Measurements from ENCODE around the gene PLA2G4C. TPM values are rescaled to one million over a fixed set of nuclear protein-coding genes. Genes with fewer than 3 reads are reported as not detected.

The PLA2G4C gene
- total and polyA plus RNA-seq, 4 donors: 1.1 to 5.9 (median 3.1) TPM

DNA sequence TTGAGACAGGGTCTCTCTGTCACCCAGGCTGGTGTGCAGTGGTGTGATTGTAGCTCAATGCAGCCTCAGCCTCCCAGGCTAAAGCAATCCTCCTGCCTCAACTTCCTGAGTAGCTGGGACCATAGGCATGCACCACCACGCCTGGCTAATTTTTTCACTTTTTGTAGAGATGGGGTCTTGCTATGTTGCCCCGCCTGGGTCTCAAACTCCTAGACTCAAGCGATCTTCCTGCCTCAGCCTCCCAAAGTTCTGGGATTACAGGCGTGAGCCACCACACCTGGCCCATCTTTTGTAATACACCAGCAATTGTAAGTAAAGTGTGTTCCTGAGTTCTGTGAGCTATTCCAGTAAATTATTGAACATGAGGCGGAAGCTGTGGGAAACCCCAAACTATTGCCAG lies 6.7 kb downstream of the PLA2G4C start:
- peaks cover 0 to 3% (median 1%) of the 10 kb centered on the region in 4 donors for H3K36me3 ChIP-seq (ENCODE audit: control insufficient read depth in 4 of 4, insufficient read depth in 3 of 4, low read depth in 1 of 4, low read length in 3 of 4)
- no peaks in the 10 kb centered on the region for H3K9me3 ChIP-seq (ENCODE audit: control insufficient read depth in 4 of 4, low read length in 3 of 4)
- no peak overlapping the region for H3K4me3 ChIP-seq (ENCODE audit: low read depth in 1 of 3, low read length in 3 of 3)
- H3K9ac ChIP-seq (ENCODE audit: low read depth in 1 of 2, low read length in 2 of 2): no peak overlapping the region
- H3K27ac ChIP-seq (ENCODE audit: low read depth in 1 of 2, low read length in 2 of 2): no peak overlapping the region
- DNase-seq (ENCODE audit: low spot score): no peak
- no peak for TF ChIP-seq EGR1 (IDR thresholded peaks at IDR 0.05; ENCODE audit: low read depth in 2 of 2)
- TF ChIP-seq JUND (IDR thresholded peaks at IDR 0.05): no peak
- TF ChIP-seq, protein P1, sequence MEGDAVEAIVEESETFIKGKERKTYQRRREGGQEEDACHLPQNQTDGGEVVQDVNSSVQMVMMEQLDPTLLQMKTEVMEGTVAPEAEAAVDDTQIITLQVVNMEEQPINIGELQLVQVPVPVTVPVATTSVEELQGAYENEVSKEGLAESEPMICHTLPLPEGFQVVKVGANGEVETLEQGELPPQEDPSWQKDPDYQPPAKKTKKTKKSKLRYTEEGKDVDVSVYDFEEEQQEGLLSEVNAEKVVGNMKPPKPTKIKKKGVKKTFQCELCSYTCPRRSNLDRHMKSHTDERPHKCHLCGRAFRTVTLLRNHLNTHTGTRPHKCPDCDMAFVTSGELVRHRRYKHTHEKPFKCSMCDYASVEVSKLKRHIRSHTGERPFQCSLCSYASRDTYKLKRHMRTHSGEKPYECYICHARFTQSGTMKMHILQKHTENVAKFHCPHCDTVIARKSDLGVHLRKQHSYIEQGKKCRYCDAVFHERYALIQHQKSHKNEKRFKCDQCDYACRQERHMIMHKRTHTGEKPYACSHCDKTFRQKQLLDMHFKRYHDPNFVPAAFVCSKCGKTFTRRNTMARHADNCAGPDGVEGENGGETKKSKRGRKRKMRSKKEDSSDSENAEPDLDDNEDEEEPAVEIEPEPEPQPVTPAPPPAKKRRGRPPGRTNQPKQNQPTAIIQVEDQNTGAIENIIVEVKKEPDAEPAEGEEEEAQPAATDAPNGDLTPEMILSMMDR (IDR thresholded peaks at IDR 0.05; ENCODE audit: low read depth, low read length, missing input control): no peak
- TF ChIP-seq GABPA (IDR thresholded peaks at IDR 0.05 in 1 of 2, conservative IDR thresholded peaks at IDR 0.05 in 1 of 2): no peak
- no peak for TF ChIP-seq NR2F2 (IDR thresholded peaks at IDR 0.05)
- no peak for TF ChIP-seq HNF4G (IDR thresholded peaks at IDR 0.05)
- TF ChIP-seq YY1 (IDR thresholded peaks at IDR 0.05): no peak
- TF ChIP-seq RXRA (IDR thresholded peaks at IDR 0.05): no peak
- TF ChIP-seq RAD21 (IDR thresholded peaks at IDR 0.05): no peak
- TF ChIP-seq, protein P2, sequence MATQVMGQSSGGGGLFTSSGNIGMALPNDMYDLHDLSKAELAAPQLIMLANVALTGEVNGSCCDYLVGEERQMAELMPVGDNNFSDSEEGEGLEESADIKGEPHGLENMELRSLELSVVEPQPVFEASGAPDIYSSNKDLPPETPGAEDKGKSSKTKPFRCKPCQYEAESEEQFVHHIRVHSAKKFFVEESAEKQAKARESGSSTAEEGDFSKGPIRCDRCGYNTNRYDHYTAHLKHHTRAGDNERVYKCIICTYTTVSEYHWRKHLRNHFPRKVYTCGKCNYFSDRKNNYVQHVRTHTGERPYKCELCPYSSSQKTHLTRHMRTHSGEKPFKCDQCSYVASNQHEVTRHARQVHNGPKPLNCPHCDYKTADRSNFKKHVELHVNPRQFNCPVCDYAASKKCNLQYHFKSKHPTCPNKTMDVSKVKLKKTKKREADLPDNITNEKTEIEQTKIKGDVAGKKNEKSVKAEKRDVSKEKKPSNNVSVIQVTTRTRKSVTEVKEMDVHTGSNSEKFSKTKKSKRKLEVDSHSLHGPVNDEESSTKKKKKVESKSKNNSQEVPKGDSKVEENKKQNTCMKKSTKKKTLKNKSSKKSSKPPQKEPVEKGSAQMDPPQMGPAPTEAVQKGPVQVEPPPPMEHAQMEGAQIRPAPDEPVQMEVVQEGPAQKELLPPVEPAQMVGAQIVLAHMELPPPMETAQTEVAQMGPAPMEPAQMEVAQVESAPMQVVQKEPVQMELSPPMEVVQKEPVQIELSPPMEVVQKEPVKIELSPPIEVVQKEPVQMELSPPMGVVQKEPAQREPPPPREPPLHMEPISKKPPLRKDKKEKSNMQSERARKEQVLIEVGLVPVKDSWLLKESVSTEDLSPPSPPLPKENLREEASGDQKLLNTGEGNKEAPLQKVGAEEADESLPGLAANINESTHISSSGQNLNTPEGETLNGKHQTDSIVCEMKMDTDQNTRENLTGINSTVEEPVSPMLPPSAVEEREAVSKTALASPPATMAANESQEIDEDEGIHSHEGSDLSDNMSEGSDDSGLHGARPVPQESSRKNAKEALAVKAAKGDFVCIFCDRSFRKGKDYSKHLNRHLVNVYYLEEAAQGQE (IDR thresholded peaks at IDR 0.05): no peak
- no peak for TF ChIP-seq HNF4A (conservative IDR thresholded peaks at IDR 0.05)
- no peak for TF ChIP-seq TAF1 (conservative IDR thresholded peaks at IDR 0.05)
- TF ChIP-seq FOXA2 (IDR thresholded peaks at IDR 0.05): no peak
- no peak for TF ChIP-seq MAX (IDR thresholded peaks at IDR 0.05)
- no peak for TF ChIP-seq FOXA1 (IDR thresholded peaks at IDR 0.05)
- TF ChIP-seq SP1 (IDR thresholded peaks at IDR 0.05): no peak
- H3K27me3 ChIP-seq (ENCODE audit: control insufficient read depth in 4 of 4, insufficient read depth in 4 of 4, low read length in 3 of 4): no peaks in the 10 kb centered on the region
- H3K4me1 ChIP-seq (ENCODE audit: control insufficient read depth in 4 of 4, insufficient read depth in 4 of 4, low read length in 3 of 4): peaks cover 1 to 13% (median 8%) of the 10 kb centered on the region in 4 donors
- WGBS: 97% methylated on average over 5 of the region's 5 CpGs

DNA sequence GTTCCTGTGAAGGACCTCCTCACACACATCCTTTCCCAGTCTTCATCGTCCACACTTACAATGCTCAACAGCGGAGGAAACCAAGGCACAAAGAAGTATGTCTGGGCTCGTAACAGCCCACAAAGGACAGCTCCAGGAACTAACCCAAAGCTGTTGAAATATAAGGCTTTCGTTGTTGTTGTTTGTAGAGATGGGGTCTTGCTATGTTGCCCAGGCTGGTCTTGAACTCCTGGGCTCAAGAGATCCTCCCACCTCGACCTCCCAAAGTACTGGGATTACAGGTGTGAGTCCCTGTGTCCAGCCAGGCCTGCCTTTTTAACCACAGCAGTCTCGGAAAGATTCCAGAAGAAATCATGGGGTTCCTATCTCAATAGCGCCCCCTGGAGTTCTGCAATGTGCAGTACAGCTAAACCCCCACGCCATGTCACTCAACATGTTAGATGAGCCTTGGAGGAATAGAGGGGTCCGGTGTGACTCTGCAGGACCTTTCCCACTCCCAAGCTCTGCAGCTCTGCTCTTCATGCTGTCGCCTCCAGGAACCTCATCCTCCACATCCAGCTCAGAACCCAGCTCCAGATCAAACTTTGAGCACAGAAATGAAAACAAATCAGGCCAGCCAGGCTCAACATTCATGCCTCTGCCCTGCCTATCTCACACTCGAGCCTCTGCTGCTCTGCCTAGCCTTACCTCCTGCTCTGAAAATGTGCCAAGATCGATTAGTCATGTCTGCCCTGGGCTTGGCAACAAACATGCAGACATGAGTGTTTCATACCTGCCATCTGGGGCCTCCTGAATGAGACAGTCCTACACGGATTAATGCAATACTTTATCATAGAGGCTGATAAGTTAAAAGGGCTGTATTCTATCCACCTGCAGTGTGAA lies 7.5 kb downstream of the PLA2G4C start:
- H3K36me3 ChIP-seq (ENCODE audit: control insufficient read depth in 4 of 4, insufficient read depth in 3 of 4, low read depth in 1 of 4, low read length in 3 of 4): peaks cover 0 to 3% (median 1%) of the 10 kb centered on the region in 4 donors
- no peak overlapping the region for H3K9ac ChIP-seq (ENCODE audit: low read depth in 1 of 2, low read length in 2 of 2)
- peak; percentile 48 for DNase-seq (ENCODE audit: low spot score)
- peaks cover 1 to 11% (median 8%) of the 10 kb centered on the region in 4 donors for H3K4me1 ChIP-seq (ENCODE audit: control insufficient read depth in 4 of 4, insufficient read depth in 4 of 4, low read length in 3 of 4)
- no peak overlapping the region for H3K27ac ChIP-seq (ENCODE audit: low read depth in 1 of 2, low read length in 2 of 2)
- no peaks in the 10 kb centered on the region for H3K27me3 ChIP-seq (ENCODE audit: control insufficient read depth in 4 of 4, insufficient read depth in 4 of 4, low read length in 3 of 4)
- 72% methylated on average over 13 of the region's 13 CpGs for WGBS
- no peak overlapping the region for H3K4me3 ChIP-seq (ENCODE audit: low read depth in 1 of 3, low read length in 3 of 3)
- TF ChIP-seq, protein P1 (IDR thresholded peaks at IDR 0.05; ENCODE audit: low read depth, low read length, missing input control): peak; percentile 38
- TF ChIP-seq HNF4G (IDR thresholded peaks at IDR 0.05) (no peak), ATF3 (IDR thresholded peaks at IDR 0.05) (no peak), RAD21 (IDR thresholded peaks at IDR 0.05) (peak in 1 of 2 donors; percentile 62), FOXA2 (IDR thresholded peaks at IDR 0.05) (no peak)
- no peaks in the 10 kb centered on the region for H3K9me3 ChIP-seq (ENCODE audit: control insufficient read depth in 4 of 4, low read length in 3 of 4)

Measured in liver (tissue), 9 donors.